ENCODE data around the gene LHX8.

Gene LHX8

GRCh38 chr1:75124510-75124909 lies 9.7 kb upstream of the LHX8 start:
- TF ChIP-seq, protein P1, sequence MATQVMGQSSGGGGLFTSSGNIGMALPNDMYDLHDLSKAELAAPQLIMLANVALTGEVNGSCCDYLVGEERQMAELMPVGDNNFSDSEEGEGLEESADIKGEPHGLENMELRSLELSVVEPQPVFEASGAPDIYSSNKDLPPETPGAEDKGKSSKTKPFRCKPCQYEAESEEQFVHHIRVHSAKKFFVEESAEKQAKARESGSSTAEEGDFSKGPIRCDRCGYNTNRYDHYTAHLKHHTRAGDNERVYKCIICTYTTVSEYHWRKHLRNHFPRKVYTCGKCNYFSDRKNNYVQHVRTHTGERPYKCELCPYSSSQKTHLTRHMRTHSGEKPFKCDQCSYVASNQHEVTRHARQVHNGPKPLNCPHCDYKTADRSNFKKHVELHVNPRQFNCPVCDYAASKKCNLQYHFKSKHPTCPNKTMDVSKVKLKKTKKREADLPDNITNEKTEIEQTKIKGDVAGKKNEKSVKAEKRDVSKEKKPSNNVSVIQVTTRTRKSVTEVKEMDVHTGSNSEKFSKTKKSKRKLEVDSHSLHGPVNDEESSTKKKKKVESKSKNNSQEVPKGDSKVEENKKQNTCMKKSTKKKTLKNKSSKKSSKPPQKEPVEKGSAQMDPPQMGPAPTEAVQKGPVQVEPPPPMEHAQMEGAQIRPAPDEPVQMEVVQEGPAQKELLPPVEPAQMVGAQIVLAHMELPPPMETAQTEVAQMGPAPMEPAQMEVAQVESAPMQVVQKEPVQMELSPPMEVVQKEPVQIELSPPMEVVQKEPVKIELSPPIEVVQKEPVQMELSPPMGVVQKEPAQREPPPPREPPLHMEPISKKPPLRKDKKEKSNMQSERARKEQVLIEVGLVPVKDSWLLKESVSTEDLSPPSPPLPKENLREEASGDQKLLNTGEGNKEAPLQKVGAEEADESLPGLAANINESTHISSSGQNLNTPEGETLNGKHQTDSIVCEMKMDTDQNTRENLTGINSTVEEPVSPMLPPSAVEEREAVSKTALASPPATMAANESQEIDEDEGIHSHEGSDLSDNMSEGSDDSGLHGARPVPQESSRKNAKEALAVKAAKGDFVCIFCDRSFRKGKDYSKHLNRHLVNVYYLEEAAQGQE (IDR thresholded peaks at IDR 0.05; ENCODE audit: insufficient read depth in 1 of 2, low read depth in 2 of 2, low read length in 2 of 2), result no peak
- TF ChIP-seq SIN3A (IDR thresholded peaks at IDR 0.05; ENCODE audit: borderline replicate concordance, insufficient read depth, low read length) (no peak), POLR2AphosphoS5 (IDR thresholded peaks at IDR 0.05; ENCODE audit: low read depth, low read length) (no peak), FOXP2 (optimal IDR thresholded peaks at IDR 0.05; ENCODE audit: borderline replicate concordance, extremely low read depth, extremely low read length, insufficient read depth) (no peak), TAF1 (IDR thresholded peaks at IDR 0.05; ENCODE audit: borderline replicate concordance, insufficient read depth, low read length) (no peak)

DNA sequence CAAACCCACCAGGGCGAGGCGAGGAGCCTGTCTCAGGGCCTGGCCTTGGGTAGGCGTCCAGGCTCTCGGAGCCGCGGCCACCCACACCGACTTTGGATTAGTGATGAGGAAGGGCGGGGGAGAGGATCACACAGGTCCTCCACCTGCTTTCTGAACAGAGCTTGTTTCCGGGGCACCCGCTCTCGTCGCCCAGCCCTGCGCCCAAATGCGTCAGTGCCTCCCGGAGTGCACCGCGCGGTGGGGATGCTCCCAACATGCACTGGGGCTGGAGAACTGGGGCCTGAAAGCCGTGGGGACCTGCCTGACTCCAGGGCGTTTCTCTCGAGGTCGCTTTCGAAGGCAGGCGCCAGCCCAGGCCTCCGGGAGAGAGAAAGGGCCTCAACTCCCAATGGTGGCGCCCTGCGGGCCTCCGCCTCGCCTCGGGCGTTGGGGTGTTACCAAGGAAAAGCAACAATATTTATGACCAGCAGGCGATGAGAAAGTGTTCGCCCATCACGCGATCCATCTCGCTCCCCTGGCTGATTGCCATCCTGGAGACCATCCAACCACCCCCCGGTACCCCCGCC lies 8.9 kb upstream of the LHX8 start:
- no peak for TF ChIP-seq FOXP2 (optimal IDR thresholded peaks at IDR 0.05; ENCODE audit: borderline replicate concordance, extremely low read depth, extremely low read length, insufficient read depth)
- no peak for TF ChIP-seq SIN3A (IDR thresholded peaks at IDR 0.05; ENCODE audit: borderline replicate concordance, insufficient read depth, low read length)
- TF ChIP-seq POLR2AphosphoS5 (IDR thresholded peaks at IDR 0.05; ENCODE audit: low read depth, low read length), result no peak
- TF ChIP-seq TAF1 (IDR thresholded peaks at IDR 0.05; ENCODE audit: borderline replicate concordance, insufficient read depth, low read length), result no peak
- TF ChIP-seq, protein P1 (IDR thresholded peaks at IDR 0.05; ENCODE audit: insufficient read depth in 1 of 2, low read depth in 2 of 2, low read length in 2 of 2), result no peak

DNA sequence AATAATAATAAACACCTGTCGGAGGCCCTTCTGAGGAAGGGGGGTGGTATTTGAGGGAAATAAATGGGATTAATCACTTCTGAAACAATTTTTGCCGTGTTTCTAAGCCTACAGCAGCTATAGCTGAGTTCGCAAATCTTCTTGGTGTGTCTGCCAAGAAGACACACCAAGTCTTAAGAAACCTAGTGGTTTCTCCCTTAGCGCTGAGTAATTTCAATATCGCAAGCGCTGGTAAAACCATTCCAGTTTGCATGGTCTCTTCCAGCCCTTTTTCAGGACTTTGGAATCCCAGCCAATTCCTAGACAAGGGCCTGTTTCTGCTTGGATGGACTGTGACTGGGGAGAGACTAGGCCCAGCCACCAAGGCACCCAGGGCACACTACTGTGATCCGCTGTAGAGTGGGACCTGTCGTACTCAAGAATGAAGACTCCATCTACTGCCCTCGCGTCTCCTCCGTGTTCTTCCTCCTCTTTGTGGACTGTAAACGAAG lies 7.5 kb upstream of the LHX8 start:
- TF ChIP-seq SIN3A (IDR thresholded peaks at IDR 0.05; ENCODE audit: borderline replicate concordance, insufficient read depth, low read length), result no peak
- TF ChIP-seq FOXP2 (optimal IDR thresholded peaks at IDR 0.05; ENCODE audit: borderline replicate concordance, extremely low read depth, extremely low read length, insufficient read depth), result no peak

DNA sequence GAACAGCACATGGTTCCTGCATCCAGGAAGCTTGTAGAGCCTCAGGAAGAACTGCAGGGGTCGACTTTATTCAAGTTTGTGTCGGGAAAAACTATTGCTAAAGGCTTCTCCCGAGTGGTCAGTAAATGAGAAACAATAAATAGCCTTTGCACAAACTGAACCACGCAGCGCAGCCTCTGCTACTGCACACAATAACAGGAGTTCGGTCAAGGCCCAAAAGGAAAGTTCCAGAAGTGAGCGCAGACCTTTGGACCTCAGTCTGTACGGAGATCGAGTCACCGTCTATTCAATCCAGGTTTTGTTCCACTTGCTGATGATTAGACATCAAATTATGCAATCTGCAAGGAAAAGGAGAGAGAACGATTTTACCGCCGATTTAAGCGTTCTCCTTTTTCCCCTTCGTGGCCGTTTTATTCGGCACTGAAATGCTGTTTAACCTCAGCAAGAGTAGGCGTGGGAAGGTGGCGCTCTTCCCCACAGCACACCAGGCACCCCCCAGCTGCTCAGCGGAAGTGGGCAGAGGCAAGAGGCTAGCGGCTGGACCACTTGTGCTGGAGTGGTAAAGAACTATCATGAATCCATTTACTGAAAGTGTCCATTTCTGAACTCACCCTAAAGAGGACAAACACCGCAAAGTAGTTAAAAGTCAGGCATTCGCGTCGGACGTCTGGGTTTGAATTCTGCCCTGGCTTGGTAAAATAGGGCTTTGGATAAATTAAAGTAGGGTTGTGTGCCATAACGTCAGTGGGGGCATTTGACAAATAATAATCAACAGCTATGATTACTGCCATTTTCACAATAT lies 6.1 kb upstream of the LHX8 start:
- TF ChIP-seq POLR2AphosphoS5 (IDR thresholded peaks at IDR 0.05; ENCODE audit: low read depth, low read length), result no peak
- no peak for TF ChIP-seq SIN3A (IDR thresholded peaks at IDR 0.05; ENCODE audit: borderline replicate concordance, insufficient read depth, low read length)
- TF ChIP-seq, protein P1 (IDR thresholded peaks at IDR 0.05; ENCODE audit: insufficient read depth in 1 of 2, low read depth in 2 of 2, low read length in 2 of 2), result no peak
- no peak for TF ChIP-seq FOXP2 (optimal IDR thresholded peaks at IDR 0.05; ENCODE audit: borderline replicate concordance, extremely low read depth, extremely low read length, insufficient read depth)
- no peak for TF ChIP-seq TAF1 (IDR thresholded peaks at IDR 0.05; ENCODE audit: borderline replicate concordance, insufficient read depth, low read length)

DNA sequence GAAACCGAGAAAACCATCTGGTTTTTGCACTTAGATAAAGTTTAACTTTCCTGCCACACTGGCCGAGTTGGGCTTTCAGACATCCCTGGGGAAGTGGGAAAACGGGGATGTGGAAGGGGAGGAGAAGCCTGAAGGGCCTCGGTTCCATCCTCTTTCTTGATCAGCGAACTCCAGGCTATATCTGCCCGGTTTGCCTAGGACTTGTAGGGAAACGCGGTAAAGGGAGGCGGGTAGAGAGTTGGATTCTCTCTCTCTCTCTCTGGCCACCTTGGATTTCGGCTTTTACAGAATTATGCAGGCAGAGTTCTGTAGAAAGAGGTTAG lies 4.6 kb upstream of the LHX8 start:
- no peak for TF ChIP-seq FOXP2 (optimal IDR thresholded peaks at IDR 0.05; ENCODE audit: borderline replicate concordance, extremely low read depth, extremely low read length, insufficient read depth)
- no peak for TF ChIP-seq POLR2AphosphoS5 (IDR thresholded peaks at IDR 0.05; ENCODE audit: low read depth, low read length)
- TF ChIP-seq, protein P1 (IDR thresholded peaks at IDR 0.05; ENCODE audit: insufficient read depth in 1 of 2, low read depth in 2 of 2, low read length in 2 of 2), result no peak
- TF ChIP-seq SIN3A (IDR thresholded peaks at IDR 0.05; ENCODE audit: borderline replicate concordance, insufficient read depth, low read length), result no peak
- no peak for TF ChIP-seq TAF1 (IDR thresholded peaks at IDR 0.05; ENCODE audit: borderline replicate concordance, insufficient read depth, low read length)

Measured in PFSK-1 (cell line).